K562 (cell line): ENCODE data around the gene IQCN. TPM values are rescaled to one million over a fixed set of nuclear protein-coding genes. Genes with fewer than 3 reads are reported as not detected.

Source experiments
- CREB1 ChIP-seq, 2 experiments: sonication (generic) in 1 of 2; formaldehyde crosslinking in 1 of 2; IDR thresholded peaks; 2 replicates each; pipeline versions ENCODE4 v1.6.1 to v1.8.0; 2012 to 2022; ENCODE audit warnings: inconsistent platforms in 1 of 2, mild to moderate bottlenecking in 1 of 2, missing genetic modification reagents in 1 of 2, moderate library complexity in 1 of 2
- DMBX1 ChIP-seq: fragments of 250-450 bp; sonication (Bioruptor Pico); IDR thresholded peaks from 2 replicates; pipeline ENCODE4 v1.8.0; 2022; ENCODE audit warnings: inconsistent platforms, mild to moderate bottlenecking, moderate library complexity, borderline replicate concordance
- KLF13 ChIP-seq: fragments of 450-650 bp; IDR thresholded peaks from 2 replicates; pipeline ENCODE4 v1.6.1; 2016; ENCODE audit warnings: missing genetic modification characterization, low read depth, mild to moderate bottlenecking, missing compliant biosample characterization, moderate library complexity, borderline replicate concordance
- NFE2 ChIP-seq: IDR thresholded peaks from 2 replicates; pipeline ENCODE4 v1.6.1; 2014; ENCODE audit warnings: antibody characterized with exemption, low read depth
- POLR2H ChIP-seq: IDR thresholded peaks from 2 replicates; pipeline ENCODE4 v1.6.1; 2016; ENCODE audit warnings: missing genetic modification characterization, low read depth, mild to moderate bottlenecking, control low read depth, missing compliant biosample characterization, moderate library complexity
- polyA plus RNA-seq, 8 experiments: library from polyadenylated mRNA; depleted of rRNA in 4 of 8; stranded (reverse) in 5 of 8; unstranded in 3 of 8; fragments of >200 nt; fragmentation: Nextera tagmentation in 2 of 8; fragmentation: Illumina TruSeq in 1 of 8; extraction: Ambion mirVana in 2 of 8; extraction: Trizol in 1 of 8; gene quantifications; 2 replicates each; pipeline versions ENCODE4 v1.2.1 to v1.2.3, GENCODE V29; 2011 to 2014; ENCODE audit warnings: inconsistent platforms in 1 of 8, missing spikeins in 1 of 8
- total RNA-seq, 7 experiments: library from RNA; depleted of rRNA in 6 of 7; stranded (reverse); fragments of >200 nt in 6 of 7; fragmentation: Illumina TruSeq in 2 of 7; extraction: Trizol in 2 of 7; gene quantifications; 2 replicates each; pipeline versions ENCODE4 v1.2.1 to v1.2.3, GENCODE V29; 2011 to 2021; ENCODE audit warnings: low replicate concordance in 1 of 7
- TF ChIP-seq, protein P1 (sequence below): sonication (generic); formaldehyde crosslinking; IDR thresholded peaks from 2 replicates; pipeline ENCODE4 v1.8.0; 2022; ENCODE audit warnings: mild to moderate bottlenecking, low read depth, missing genetic modification reagents
- TF ChIP-seq, protein P2 (sequence below): fragments of 450-650 bp; IDR thresholded peaks from 2 replicates; pipeline ENCODE4 v1.6.1; 2016; ENCODE audit warnings: mild to moderate bottlenecking, moderate library complexity
- TF ChIP-seq, protein P3 (sequence below): fragments of 450-650 bp; formaldehyde crosslinking; IDR thresholded peaks from 2 replicates; pipeline ENCODE4 v1.4.0; 2022; ENCODE audit warnings: missing genetic modification characterization
- TF ChIP-seq, protein P4 (sequence below): fragments of 250-450 bp; sonication (Bioruptor Pico); IDR thresholded peaks from 2 replicates; pipeline ENCODE4 v1.4.0; 2020; ENCODE audit warnings: mild to moderate bottlenecking
- TF ChIP-seq, protein P5 (sequence below): sonication (generic); formaldehyde crosslinking; IDR thresholded peaks from 2 replicates; pipeline ENCODE4 v1.8.1; 2023; ENCODE audit warnings: mild to moderate bottlenecking, missing genetic modification reagents

The IQCN gene
- total and polyA plus RNA-seq, 9 of the 15 experiments (the other 6 are each of a cell fraction or from before 2014, with no cell fraction given), result 0.01 to 0.07 (median 0.04) TPM; not detected in 3

DNA sequence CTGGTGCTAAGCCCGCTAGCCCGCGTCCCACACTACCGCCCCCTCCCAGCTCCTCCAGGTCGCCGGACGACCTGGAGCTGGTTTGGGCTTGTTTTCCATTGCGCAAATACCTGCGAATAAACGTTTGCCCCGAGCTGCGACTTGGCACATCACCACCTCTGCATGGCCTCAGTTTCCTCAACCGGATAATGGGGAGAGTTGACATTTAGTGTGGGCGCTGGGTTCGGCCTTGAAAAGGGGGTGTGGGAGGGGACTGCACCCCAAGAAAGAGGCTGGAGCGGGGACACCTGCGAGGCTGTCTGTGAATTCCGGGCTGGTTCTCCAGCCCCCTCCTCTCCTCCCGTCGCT lies 18.2 kb upstream of the IQCN start (continued):
- TF ChIP-seq, protein P1, sequence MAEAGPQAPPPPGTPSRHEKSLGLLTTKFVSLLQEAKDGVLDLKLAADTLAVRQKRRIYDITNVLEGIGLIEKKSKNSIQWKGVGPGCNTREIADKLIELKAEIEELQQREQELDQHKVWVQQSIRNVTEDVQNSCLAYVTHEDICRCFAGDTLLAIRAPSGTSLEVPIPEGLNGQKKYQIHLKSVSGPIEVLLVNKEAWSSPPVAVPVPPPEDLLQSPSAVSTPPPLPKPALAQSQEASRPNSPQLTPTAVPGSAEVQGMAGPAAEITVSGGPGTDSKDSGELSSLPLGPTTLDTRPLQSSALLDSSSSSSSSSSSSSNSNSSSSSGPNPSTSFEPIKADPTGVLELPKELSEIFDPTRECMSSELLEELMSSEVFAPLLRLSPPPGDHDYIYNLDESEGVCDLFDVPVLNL (CRISPR knock-in tag), result no peak
- TF ChIP-seq NFE2 (no peak), POLR2H (tag) (no peak), CREB1 (IDR thresholded peaks at IDR 0.05) (no peak), CREB1 (CRISPR knock-in tag; IDR thresholded peaks at IDR 0.05) (no peak), KLF13 (tag) (no peak), DMBX1 (CRISPR knock-in tag) (no peak)
- TF ChIP-seq, protein P2, sequence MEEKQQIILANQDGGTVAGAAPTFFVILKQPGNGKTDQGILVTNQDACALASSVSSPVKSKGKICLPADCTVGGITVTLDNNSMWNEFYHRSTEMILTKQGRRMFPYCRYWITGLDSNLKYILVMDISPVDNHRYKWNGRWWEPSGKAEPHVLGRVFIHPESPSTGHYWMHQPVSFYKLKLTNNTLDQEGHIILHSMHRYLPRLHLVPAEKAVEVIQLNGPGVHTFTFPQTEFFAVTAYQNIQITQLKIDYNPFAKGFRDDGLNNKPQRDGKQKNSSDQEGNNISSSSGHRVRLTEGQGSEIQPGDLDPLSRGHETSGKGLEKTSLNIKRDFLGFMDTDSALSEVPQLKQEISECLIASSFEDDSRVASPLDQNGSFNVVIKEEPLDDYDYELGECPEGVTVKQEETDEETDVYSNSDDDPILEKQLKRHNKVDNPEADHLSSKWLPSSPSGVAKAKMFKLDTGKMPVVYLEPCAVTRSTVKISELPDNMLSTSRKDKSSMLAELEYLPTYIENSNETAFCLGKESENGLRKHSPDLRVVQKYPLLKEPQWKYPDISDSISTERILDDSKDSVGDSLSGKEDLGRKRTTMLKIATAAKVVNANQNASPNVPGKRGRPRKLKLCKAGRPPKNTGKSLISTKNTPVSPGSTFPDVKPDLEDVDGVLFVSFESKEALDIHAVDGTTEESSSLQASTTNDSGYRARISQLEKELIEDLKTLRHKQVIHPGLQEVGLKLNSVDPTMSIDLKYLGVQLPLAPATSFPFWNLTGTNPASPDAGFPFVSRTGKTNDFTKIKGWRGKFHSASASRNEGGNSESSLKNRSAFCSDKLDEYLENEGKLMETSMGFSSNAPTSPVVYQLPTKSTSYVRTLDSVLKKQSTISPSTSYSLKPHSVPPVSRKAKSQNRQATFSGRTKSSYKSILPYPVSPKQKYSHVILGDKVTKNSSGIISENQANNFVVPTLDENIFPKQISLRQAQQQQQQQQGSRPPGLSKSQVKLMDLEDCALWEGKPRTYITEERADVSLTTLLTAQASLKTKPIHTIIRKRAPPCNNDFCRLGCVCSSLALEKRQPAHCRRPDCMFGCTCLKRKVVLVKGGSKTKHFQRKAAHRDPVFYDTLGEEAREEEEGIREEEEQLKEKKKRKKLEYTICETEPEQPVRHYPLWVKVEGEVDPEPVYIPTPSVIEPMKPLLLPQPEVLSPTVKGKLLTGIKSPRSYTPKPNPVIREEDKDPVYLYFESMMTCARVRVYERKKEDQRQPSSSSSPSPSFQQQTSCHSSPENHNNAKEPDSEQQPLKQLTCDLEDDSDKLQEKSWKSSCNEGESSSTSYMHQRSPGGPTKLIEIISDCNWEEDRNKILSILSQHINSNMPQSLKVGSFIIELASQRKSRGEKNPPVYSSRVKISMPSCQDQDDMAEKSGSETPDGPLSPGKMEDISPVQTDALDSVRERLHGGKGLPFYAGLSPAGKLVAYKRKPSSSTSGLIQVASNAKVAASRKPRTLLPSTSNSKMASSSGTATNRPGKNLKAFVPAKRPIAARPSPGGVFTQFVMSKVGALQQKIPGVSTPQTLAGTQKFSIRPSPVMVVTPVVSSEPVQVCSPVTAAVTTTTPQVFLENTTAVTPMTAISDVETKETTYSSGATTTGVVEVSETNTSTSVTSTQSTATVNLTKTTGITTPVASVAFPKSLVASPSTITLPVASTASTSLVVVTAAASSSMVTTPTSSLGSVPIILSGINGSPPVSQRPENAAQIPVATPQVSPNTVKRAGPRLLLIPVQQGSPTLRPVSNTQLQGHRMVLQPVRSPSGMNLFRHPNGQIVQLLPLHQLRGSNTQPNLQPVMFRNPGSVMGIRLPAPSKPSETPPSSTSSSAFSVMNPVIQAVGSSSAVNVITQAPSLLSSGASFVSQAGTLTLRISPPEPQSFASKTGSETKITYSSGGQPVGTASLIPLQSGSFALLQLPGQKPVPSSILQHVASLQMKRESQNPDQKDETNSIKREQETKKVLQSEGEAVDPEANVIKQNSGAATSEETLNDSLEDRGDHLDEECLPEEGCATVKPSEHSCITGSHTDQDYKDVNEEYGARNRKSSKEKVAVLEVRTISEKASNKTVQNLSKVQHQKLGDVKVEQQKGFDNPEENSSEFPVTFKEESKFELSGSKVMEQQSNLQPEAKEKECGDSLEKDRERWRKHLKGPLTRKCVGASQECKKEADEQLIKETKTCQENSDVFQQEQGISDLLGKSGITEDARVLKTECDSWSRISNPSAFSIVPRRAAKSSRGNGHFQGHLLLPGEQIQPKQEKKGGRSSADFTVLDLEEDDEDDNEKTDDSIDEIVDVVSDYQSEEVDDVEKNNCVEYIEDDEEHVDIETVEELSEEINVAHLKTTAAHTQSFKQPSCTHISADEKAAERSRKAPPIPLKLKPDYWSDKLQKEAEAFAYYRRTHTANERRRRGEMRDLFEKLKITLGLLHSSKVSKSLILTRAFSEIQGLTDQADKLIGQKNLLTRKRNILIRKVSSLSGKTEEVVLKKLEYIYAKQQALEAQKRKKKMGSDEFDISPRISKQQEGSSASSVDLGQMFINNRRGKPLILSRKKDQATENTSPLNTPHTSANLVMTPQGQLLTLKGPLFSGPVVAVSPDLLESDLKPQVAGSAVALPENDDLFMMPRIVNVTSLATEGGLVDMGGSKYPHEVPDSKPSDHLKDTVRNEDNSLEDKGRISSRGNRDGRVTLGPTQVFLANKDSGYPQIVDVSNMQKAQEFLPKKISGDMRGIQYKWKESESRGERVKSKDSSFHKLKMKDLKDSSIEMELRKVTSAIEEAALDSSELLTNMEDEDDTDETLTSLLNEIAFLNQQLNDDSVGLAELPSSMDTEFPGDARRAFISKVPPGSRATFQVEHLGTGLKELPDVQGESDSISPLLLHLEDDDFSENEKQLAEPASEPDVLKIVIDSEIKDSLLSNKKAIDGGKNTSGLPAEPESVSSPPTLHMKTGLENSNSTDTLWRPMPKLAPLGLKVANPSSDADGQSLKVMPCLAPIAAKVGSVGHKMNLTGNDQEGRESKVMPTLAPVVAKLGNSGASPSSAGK, result no peak
- TF ChIP-seq, protein P3, sequence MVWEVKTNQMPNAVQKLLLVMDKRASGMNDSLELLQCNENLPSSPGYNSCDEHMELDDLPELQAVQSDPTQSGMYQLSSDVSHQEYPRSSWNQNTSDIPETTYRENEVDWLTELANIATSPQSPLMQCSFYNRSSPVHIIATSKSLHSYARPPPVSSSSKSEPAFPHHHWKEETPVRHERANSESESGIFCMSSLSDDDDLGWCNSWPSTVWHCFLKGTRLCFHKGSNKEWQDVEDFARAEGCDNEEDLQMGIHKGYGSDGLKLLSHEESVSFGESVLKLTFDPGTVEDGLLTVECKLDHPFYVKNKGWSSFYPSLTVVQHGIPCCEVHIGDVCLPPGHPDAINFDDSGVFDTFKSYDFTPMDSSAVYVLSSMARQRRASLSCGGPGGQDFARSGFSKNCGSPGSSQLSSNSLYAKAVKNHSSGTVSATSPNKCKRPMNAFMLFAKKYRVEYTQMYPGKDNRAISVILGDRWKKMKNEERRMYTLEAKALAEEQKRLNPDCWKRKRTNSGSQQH (CRISPR knock-in tag), result no peak
- TF ChIP-seq, protein P4, sequence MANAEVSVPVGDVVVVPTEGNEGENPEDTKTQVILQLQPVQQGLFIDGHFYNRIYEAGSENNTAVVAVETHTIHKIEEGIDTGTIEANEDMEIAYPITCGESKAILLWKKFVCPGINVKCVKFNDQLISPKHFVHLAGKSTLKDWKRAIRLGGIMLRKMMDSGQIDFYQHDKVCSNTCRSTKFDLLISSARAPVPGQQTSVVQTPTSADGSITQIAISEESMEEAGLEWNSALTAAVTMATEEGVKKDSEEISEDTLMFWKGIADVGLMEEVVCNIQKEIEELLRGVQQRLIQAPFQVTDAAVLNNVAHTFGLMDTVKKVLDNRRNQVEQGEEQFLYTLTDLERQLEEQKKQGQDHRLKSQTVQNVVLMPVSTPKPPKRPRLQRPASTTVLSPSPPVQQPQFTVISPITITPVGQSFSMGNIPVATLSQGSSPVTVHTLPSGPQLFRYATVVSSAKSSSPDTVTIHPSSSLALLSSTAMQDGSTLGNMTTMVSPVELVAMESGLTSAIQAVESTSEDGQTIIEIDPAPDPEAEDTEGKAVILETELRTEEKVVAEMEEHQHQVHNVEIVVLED (CRISPR knock-in tag), result no peak
- TF ChIP-seq, protein P5, sequence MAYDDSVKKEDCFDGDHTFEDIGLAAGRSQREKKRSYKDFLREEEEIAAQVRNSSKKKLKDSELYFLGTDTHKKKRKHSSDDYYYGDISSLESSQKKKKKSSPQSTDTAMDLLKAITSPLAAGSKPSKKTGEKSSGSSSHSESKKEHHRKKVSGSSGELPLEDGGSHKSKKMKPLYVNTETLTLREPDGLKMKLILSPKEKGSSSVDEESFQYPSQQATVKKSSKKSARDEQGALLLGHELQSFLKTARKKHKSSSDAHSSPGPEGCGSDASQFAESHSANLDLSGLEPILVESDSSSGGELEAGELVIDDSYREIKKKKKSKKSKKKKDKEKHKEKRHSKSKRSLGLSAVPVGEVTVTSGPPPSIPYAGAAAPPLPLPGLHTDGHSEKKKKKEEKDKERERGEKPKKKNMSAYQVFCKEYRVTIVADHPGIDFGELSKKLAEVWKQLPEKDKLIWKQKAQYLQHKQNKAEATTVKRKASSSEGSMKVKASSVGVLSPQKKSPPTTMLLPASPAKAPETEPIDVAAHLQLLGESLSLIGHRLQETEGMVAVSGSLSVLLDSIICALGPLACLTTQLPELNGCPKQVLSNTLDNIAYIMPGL (CRISPR knock-in tag), result no peak
